HG03571 (cell line): ENCODE data around the gene ECT2L.
"Not testable (repeated sequence)": the region's sequence is repeated elsewhere in the genome, so short reads cannot be mapped to it uniquely, and the experiment has no call there.

Source experiments
- ATAC-seq: cut with Tn5 transposase; IDR thresholded peaks from one replicate; pipeline ENCODE4 v1.9.1; 2021; ENCODE audit not compliant: unreplicated experiment

ECT2L gene

GRCh38 chr6:138923561-138923960 is 127.7 kb downstream of the ECT2L start:
- peak; percentile 53 for ATAC-seq

DNA sequence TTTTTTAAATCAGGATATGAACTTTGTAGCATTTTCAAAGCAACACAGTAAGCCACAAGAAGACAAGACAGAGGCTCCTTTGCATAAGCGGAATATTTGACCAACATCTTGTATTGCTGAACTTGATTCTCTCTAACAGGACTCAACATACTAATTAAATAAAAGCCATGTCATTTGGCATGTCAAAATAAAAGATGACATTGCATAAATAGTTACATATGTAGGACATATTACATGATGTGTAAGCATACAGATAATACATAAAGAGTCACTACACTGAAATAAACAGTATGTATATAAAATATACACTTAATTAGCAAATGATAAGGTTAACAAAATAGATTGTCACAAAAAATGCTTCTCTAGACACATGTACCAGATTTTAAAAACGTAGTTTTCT is 129.9 kb downstream of the ECT2L start:
- ATAC-seq: no peak

DNA sequence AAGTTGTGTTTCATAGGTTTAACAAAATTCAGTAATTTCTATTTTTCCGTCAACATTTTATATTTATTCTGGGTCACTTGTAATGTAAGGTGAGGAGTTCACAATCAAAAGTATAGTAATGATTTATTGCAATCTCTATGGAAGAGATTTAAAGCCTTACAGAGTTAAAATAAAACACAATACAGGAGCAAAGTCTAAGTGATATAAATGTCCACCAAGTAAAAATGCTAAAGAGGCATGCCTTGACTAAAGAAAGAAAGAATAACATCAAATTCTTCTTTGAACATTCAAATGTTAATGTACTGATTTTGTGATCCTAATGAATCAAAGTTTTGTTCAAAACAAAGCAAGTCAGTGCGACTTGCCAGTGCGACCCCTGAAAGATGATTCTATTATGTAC is 130.7 kb downstream of the ECT2L start:
- ATAC-seq: no peak

- ATAC-seq: no peak
Measured at GRCh38 chr6:138931660-138932059, 135.8 kb downstream of the ECT2L start.

DNA sequence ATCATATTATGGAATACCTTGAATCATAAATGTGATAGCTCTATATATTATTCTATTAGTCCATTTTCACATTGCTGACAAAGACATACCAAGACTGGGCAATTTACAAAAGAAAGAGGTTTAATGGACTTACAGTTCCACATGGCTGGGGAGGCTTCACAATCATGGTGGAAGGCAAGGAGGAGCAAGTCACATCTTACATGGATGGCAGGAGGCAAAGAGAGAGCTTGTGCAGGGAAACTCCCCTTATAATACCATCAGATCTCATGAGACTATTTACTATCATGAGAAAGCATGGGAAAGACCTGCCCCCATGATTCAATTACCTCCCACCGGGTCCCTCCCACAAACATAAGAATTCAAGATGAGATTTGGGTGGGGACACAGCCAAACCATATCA is 141.0 kb downstream of the ECT2L start:
- not testable (repeated sequence) for ATAC-seq

GRCh38 chr6:138943089-138943625 is 147.3 kb downstream of the ECT2L start:
- no peak for ATAC-seq

DNA sequence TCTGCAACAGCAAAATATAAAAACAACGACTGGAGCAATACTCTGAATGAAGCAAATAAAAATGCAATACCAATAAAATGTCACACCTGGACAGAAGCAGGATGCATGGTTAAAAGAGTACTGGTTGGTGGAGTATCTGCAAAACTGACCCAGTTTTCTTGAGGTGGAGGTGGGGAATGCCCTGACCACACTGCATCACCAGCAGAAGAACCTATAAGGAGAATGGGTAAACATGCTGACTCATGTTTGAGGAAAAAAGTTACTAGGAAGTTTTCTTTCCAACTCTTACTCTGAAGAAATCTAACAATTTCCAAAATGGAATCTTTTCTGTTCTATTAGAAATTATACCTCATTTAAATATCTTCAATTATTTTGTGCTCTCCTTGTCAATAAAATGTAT is 148.5 kb downstream of the ECT2L start:
- ATAC-seq: no peak

GRCh38 chr6:138945354-138945753 is 149.5 kb downstream of the ECT2L start:
- ATAC-seq: no peak

DNA sequence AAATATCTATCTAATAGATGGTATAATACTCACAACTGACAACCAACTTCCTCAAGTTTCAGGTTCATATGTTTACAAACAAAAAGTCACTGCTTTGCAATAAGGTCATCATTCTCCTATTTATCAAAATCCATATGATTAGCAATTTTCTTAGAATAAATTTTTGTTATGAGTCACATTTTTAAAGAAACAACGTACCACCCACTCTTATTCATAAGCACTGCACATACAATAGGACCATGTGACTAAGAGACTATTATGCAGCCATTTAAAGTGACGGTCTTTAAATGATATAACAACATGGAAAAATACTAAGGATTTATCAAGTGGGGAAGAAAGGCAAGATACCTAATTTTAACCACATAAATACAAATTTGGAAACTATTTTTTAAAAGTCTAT is 152.1 kb downstream of the ECT2L start:
- ATAC-seq: no peak

DNA sequence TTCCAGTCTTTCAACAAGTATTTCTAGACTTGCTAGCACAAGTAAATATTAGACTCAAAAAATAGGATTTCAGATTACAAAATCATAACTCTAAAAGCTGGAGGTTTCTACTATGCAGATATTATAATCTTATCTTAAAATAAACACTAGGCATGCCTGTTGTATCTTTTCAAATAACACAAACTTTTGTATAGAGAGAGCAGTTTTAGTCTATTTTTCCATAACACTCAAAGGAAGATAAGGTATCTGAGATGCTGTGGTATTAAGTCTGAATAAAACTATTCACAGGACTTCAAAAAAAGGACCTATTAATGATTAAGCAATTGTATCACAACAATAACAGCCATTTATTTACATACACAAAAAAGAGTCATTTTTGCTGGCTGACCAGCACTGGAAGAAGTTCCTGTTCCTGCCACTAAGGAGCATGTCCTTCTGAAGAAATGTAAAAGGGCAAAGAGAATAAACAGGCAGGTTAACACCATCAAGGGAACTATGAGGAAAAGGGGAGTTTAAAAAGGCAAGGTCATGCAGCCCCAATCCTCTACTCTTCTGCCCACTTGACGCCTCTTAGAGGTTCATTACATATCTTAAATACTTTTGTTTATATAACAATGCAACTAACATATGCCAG is 152.8 kb downstream of the ECT2L start:
- ATAC-seq: no peak

DNA sequence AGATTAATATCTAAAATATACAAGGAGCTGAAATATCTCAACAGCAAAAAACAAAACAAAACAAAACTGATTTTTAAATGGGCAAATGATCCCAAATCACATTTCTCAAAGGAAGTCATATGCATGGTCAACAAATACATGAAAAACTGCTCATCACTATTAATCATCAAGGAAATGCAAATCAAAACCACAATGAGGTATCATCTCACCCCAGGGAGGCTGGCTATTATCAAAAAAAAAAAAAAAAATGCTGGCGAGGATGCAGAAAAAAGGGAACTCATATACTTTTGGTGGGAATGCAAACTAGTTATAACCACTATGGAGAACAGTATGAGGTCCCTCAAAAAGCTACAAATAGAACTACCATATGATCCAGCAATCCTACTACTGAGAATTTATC is 157.6 kb downstream of the ECT2L start:
- ATAC-seq: no peak
